ENCODE measurements around the gene NXPH3. TPM values are rescaled to one million over a fixed set of nuclear protein-coding genes. Genes with fewer than 3 reads are reported as not detected.

The NXPH3 gene
- total RNA-seq, 4 donors from 2014 or later, result 1.0 to 5.1 (median 1.2) TPM

DNA sequence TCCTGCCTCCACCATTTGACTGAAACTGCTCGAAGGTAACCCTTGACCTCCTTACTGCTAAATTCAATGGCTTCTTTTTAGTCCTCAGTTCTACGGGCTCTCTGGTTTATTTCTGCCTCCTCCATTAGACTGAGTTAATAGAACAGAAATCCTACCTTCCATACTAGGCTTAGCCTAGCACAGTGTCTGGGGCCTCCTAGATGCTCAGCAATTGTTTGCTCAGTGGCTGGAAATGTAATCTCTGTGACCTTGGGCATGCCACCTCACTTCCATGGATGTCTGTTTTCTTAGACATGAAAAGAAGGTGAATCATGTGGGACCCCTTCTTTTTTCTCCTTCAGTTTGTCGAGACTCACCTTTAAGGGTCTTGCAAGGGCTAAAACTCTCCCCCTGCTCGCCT is 19.7 kb downstream of the NXPH3 start:
- 94 to 96% methylated on average over 4 of the region's 4 CpGs for WGBS, 2 donors
- intact Hi-C loops (cut with DNase I), result no loop called here
- H3K4me3 ChIP-seq (replicated peaks in 1 of 3), result no peak overlapping the region
- H3K36me3 ChIP-seq, result peaks cover 8 to 33% of the 10 kb centered on the region in 2 donors
- H3K27me3 ChIP-seq, result no peaks in the 10 kb centered on the region
- DNase-seq, result no peak
- H3K4me1 ChIP-seq, result no peaks in the 10 kb centered on the region
- no peaks in the 10 kb centered on the region for H3K9me3 ChIP-seq
- no peak overlapping the region for H3K27ac ChIP-seq
- TF ChIP-seq, protein P1, sequence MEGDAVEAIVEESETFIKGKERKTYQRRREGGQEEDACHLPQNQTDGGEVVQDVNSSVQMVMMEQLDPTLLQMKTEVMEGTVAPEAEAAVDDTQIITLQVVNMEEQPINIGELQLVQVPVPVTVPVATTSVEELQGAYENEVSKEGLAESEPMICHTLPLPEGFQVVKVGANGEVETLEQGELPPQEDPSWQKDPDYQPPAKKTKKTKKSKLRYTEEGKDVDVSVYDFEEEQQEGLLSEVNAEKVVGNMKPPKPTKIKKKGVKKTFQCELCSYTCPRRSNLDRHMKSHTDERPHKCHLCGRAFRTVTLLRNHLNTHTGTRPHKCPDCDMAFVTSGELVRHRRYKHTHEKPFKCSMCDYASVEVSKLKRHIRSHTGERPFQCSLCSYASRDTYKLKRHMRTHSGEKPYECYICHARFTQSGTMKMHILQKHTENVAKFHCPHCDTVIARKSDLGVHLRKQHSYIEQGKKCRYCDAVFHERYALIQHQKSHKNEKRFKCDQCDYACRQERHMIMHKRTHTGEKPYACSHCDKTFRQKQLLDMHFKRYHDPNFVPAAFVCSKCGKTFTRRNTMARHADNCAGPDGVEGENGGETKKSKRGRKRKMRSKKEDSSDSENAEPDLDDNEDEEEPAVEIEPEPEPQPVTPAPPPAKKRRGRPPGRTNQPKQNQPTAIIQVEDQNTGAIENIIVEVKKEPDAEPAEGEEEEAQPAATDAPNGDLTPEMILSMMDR (IDR thresholded peaks at IDR 0.05), result no peak

DNA sequence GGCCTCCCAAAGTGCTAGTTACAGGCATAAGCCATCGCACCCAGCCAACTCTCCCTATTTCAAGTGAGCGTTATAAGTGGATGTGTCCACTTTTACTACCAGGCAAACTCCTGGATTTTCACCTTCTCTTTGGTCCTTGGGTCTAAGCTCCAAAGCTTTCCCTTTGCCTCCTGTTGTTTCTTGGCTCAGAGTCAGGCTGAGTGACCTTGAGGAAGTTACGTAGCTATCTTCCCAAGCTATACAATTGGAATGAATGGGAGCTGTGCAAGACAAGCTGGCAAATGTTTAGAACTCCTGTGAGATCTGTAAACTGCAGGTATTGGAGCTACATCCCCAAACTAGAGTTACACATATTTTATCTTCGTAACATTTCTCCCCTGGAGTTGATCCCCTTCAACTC is 20.3 kb downstream of the NXPH3 start:
- WGBS, 2 donors, result 95 to 97% methylated on average over 4 of the region's 4 CpGs
- Histone ChIP-seq H3K4me3 (replicated peaks in 1 of 3) (no peak overlapping the region), H3K27me3 (no peaks in the 10 kb centered on the region), H3K27ac (no peak overlapping the region), H3K9me3 (no peaks in the 10 kb centered on the region), H3K4me1 (no peaks in the 10 kb centered on the region), H3K36me3 (peaks cover 12 to 39% of the 10 kb centered on the region in 2 donors)
- intact Hi-C loops (cut with DNase I), result no loop called here
- no peak for DNase-seq
- TF ChIP-seq POLR2A (IDR thresholded peaks at IDR 0.05), result no peak

DNA sequence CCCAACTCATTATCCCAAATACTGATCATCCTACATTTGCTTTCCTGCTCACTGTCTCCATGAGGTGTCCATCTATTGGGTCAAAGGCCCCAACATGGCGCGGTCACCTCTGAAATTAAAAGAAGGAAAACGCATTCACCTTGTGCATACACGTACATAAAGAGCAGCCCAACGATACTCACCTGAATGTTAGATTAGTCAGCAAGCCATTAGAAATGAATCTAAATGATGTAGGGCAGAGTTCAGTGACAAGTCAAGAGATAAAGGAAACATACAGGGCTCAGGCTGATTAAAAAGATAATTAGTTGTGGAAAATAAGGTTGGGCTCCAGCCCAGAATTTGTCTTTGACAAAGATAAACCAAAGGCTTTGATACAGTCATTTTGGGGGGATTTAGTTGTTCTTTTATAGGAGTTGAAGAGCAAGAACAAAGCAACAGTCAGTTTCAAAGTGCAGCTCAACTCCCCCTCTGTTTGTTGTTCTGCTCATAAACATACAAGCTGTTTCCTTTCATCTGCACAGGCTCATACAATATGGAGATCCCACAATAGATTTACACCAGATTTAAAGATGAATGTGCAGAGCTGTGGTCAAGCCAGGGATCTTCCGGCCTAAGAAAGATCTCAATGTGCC is 21.1 kb downstream of the NXPH3 start:
- Histone ChIP-seq H3K36me3 (peaks cover 12 to 45% of the 10 kb centered on the region in 2 donors), H3K27me3 (no peaks in the 10 kb centered on the region), H3K4me1 (no peaks in the 10 kb centered on the region), H3K9me3 (no peaks in the 10 kb centered on the region), H3K4me3 (replicated peaks in 1 of 3) (no peak overlapping the region), H3K27ac (no peak overlapping the region)
- intact Hi-C loops (cut with DNase I), result no loop called here
- 91 to 95% methylated on average over 6 of the region's 6 CpGs for WGBS, 2 donors
- TF ChIP-seq, protein P1 (IDR thresholded peaks at IDR 0.05), result no peak
- no peak for TF ChIP-seq POLR2A (IDR thresholded peaks at IDR 0.05)
- DNase-seq, result no peak

DNA sequence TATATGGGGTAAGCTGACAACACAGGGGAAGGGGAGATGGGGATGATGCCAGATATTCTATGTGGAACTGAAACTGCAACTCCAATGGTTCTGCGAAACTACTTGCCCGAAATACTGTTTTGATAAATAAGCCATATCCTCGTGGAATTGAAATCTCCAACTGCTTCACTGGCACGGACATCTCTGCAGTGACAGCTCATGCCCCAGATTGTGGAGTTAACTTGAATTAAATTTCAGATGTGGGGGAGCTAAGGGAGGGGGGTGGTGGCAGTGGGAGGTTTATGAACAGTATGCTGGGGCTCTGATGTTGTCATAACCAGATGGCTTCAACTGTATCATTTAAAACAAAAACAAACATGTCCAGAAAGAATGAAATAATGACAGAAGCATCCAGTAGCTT is 21.8 kb downstream of the NXPH3 start:
- Histone ChIP-seq H3K36me3 (peaks cover 12 to 46% of the 10 kb centered on the region in 2 donors), H3K27me3 (no peaks in the 10 kb centered on the region), H3K4me1 (peaks cover 0 to 5% of the 10 kb centered on the region in 2 donors), H3K4me3 (replicated peaks in 1 of 3) (no peak overlapping the region), H3K27ac (no peak overlapping the region), H3K9me3 (no peaks in the 10 kb centered on the region)
- intact Hi-C loops (cut with DNase I), result no loop called here
- TF ChIP-seq POLR2A (IDR thresholded peaks at IDR 0.05), result no peak
- TF ChIP-seq, protein P1 (IDR thresholded peaks at IDR 0.05), result no peak
- no peak for DNase-seq
- 91% methylated on average over 4 of the region's 4 CpGs for WGBS, 2 donors

DNA sequence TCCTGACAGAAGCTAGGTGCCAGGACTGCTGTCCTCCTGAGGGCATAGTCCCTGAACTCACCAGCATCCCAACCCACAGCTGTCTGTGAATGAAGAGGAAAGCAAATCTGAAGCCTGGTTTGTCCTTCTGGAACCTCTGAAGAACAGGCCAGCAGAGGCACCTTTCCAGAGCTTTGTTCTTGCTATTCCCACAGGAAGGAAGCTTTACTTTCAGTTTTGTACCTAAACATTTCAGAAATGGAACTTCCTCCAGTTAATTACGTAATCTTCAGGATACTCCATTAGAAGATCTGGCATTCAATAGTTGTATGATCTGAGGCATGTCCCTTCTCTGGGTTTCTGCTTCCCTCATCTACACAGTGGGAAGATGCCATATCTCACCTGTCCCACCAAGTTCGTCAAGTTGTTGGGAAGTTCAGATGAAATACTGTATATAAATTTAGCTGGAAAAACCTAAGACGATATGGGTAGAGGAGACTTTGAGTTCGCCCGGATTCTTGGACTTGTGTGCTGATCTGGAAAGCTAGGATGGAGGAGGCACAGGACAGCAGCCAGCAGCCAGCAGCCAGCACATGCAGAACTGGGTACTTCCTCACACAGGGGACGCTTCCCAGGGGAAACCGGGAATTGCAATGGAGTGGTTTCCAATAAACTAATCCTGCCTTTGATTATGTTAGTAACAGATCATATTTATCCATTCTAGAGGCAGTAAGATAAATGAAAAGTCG is 22.4 kb downstream of the NXPH3 start:
- no peaks in the 10 kb centered on the region for H3K9me3 ChIP-seq
- H3K36me3 ChIP-seq, result peaks cover 12 to 46% of the 10 kb centered on the region in 2 donors
- no peak for DNase-seq
- H3K4me1 ChIP-seq, result peaks cover 3 to 12% of the 10 kb centered on the region in 2 donors
- TF ChIP-seq, protein P1 (IDR thresholded peaks at IDR 0.05), result no peak
- no peak for TF ChIP-seq POLR2A (IDR thresholded peaks at IDR 0.05)
- no peak overlapping the region for H3K27ac ChIP-seq
- H3K27me3 ChIP-seq, result no peaks in the 10 kb centered on the region
- H3K4me3 ChIP-seq (replicated peaks in 1 of 3), result no peak overlapping the region
- intact Hi-C loops (cut with DNase I), result no loop called here
- WGBS, 2 donors, result 81 to 82% methylated on average over 8 of the region's 8 CpGs

All from thyroid gland (tissue), 4 donors.